ENCODE results near the gene TMEM219. TPM values are rescaled to one million over a fixed set of nuclear protein-coding genes. Genes with fewer than 3 reads are reported as not detected.
"Not testable (repeated sequence)": the region's sequence is repeated elsewhere in the genome, so short reads cannot be mapped to it uniquely, and the experiment has no call there.

The TMEM219 gene
- total RNA-seq, 6 experiments from 2014 or later = 49.9 to 75.9 (median 57.1) TPM

- no peaks in the 10 kb centered on the region for H3K27me3 ChIP-seq
- intact Hi-C loops (cut with DNase I) = no loop called here
- TF ChIP-seq CTCF (IDR thresholded peaks at IDR 0.05) = no peak
- TF ChIP-seq POLR2A (IDR thresholded peaks at IDR 0.05) = no peak
- H3K9me3 ChIP-seq = no peaks in the 10 kb centered on the region
- no peaks in the 10 kb centered on the region for H3K4me1 ChIP-seq
- no peaks in the 10 kb centered on the region for H3K36me3 ChIP-seq
- DNase-seq = no peak
- H3K27ac ChIP-seq = no peak overlapping the region
- WGBS (ENCODE audit: insufficient coverage, low coverage, low lambda C conversion rate, missing lambda C conversion rate) = 80% methylated on average over 2 of the region's 4 CpGs
- ATAC-seq = no peak
- no peak overlapping the region for H3K4me3 ChIP-seq
Observed at GRCh38 chr16:29950806-29951461, 10.9 kb upstream of the TMEM219 start.

- no peaks in the 10 kb centered on the region for H3K27me3 ChIP-seq
- H3K27ac ChIP-seq = no peak overlapping the region
- H3K9me3 ChIP-seq = no peaks in the 10 kb centered on the region
- H3K4me3 ChIP-seq = no peak overlapping the region
- no peaks in the 10 kb centered on the region for H3K4me1 ChIP-seq
- intact Hi-C loops (cut with DNase I) = no loop called here
- DNase-seq = no peak
- no peaks in the 10 kb centered on the region for H3K36me3 ChIP-seq
- no peak for ATAC-seq
- WGBS (ENCODE audit: insufficient coverage, low coverage, low lambda C conversion rate, missing lambda C conversion rate) = 80% methylated on average over 5 of the region's 8 CpGs
- no peak for TF ChIP-seq POLR2A (IDR thresholded peaks at IDR 0.05)
- no peak for TF ChIP-seq CTCF (IDR thresholded peaks at IDR 0.05)
Observed at GRCh38 chr16:29951625-29952365, 10.1 kb upstream of the TMEM219 start.

- ATAC-seq (no peak), DNase-seq (no peak)
Observed at GRCh38 chr16:29958756-29959155, 3.1 kb upstream of the TMEM219 start.

GRCh38 chr16:29959293-29959692 is 2.6 kb upstream of the TMEM219 start:
- DNase-seq = no peak
- H3K9me3 ChIP-seq = no peaks in the 10 kb centered on the region
- H3K4me1 ChIP-seq = peaks cover 0 to 16% (median 1%) of the 10 kb centered on the region in 4 donors
- H3K36me3 ChIP-seq = no peaks in the 10 kb centered on the region
- no peaks in the 10 kb centered on the region for H3K27me3 ChIP-seq
- WGBS (ENCODE audit: insufficient coverage, low coverage, low lambda C conversion rate, missing lambda C conversion rate) = 84% methylated on average over 8 of the region's 9 CpGs
- no peak for ATAC-seq
- intact Hi-C loops (cut with DNase I) = no loop called here
- no peak overlapping the region for H3K27ac ChIP-seq
- TF ChIP-seq CTCF (IDR thresholded peaks at IDR 0.05) (no peak), POLR2A (IDR thresholded peaks at IDR 0.05) (no peak)
- H3K4me3 ChIP-seq = no peak overlapping the region

More at GRCh38 chr16:29958756-29959155, 3.1 kb upstream of the TMEM219 start:
- Histone ChIP-seq H3K4me3 (no peak overlapping the region), H3K36me3 (no peaks in the 10 kb centered on the region), H3K4me1 (peaks cover 0 to 16% (median 1%) of the 10 kb centered on the region in 4 donors), H3K27me3 (no peaks in the 10 kb centered on the region), H3K27ac (no peak overlapping the region), H3K9me3 (no peaks in the 10 kb centered on the region)
- intact Hi-C loops (cut with DNase I) = no loop called here
- WGBS (ENCODE audit: insufficient coverage, low coverage, low lambda C conversion rate, missing lambda C conversion rate) = 83% methylated on average over 4 of the region's 5 CpGs
- TF ChIP-seq POLR2A (IDR thresholded peaks at IDR 0.05) = no peak
- TF ChIP-seq CTCF (IDR thresholded peaks at IDR 0.05) = no peak

GRCh38 chr16:29959821-29960220 is 2.1 kb upstream of the TMEM219 start:
- H3K27me3 ChIP-seq; intact Hi-C loops (cut with DNase I); H3K36me3 ChIP-seq; H3K27ac ChIP-seq; DNase-seq; ATAC-seq; H3K4me3 ChIP-seq; H3K9me3 ChIP-seq: not testable (repeated sequence)
- H3K4me1 ChIP-seq = peaks cover 0 to 17% (median 1%) of the 10 kb centered on the region in 4 donors
- 74% methylated on average over 4 of the region's 4 CpGs for WGBS (ENCODE audit: insufficient coverage, low coverage, low lambda C conversion rate, missing lambda C conversion rate)

Measured in right lobe of liver (tissue), 6 donors.